Activated CD4-positive, alpha-beta T cell treated with anti-CD3 and anti-CD28 coated beads, Interleukin-2, amount 50 U/mL, for 4 hours (primary cell): ENCODE data around the gene CCDC13.
A peak's percentile ranks its signal among the peaks of the same experiment; 100 is the strongest.
"Not testable (repeated sequence)": the region's sequence is repeated elsewhere in the genome, so short reads cannot be mapped to it uniquely, and the experiment has no call there.

Source experiments
- DNase-seq, 2 experiments: peaks; one replicate each; pipeline ENCODE4 v3.0.0-alpha.2; 2020

The CCDC13 gene, protein sequence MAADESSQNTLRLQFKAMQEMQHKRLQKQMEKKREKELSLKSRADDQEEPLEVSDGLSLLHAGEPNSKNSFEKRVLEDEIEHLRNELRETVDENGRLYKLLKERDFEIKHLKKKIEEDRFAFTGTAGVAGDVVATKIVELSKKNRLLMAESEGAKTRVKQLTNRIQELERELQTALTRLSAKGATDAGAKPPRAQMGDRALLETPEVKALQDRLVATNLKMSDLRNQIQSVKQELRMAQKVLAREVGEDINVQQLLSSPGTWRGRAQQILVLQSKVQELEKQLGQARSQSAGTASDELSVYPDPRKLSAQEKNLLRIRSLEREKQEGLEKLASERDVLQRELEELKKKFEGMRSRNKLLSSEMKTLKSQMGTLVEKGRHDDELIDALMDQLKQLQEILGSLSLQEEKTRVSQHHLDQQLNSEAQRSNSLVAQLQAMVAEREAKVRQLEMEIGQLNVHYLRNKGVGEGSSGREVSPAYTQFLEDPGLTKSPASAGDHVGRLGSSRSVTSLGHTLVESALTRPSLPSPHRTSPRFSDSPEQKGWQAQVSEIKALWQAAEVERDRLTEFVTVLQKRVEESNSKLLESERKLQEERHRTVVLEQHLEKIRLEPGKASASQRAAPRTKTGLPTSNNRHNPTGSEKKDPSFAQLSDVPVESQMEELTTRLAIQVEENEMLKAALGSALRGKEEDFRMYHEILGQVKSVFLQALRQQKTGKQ

DNA sequence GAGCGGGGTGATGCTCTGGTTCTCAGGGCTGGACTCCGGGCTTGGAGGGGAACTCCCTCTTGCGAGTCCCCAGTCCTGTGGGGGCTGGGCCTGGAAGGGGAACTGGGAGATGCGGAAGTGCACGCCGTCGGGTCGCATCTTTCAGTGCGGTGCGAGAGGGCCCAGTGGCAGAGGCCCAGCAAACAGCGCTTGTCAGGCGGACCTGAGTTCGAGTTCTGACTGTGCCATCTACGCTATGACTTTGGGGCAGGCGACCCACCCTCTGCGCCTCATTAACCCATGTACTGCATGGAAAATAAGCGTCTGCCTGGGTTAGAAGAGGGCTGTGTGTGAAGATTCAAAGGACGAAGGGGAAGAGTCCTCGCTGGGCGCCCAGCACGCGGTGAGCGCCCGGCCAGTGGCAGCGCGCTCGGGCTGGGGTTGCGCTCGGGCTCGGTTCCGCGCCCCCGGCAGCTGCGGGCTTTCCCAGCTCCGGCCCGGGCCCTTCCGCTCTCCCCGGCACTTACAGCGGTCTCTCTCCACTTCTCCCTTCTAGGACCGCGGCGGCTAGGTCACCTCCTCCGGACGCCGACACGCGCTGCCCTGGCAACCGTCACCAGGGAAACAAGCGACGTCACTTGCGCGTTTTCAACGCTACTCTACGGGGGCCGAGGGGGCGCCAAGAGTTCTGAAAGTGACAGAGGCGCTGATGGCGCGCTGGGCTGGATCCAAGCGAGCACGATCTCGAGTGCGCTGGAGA lies at the start of gene CCDC13:
TSS of gene CCDC13 (minus strand) at position 584 of the 739 bp plus-strand sequence. CDS start 14,908 bp downstream, outside the sequence.
- DNase-seq = peak; percentile 79 to 81

DNA sequence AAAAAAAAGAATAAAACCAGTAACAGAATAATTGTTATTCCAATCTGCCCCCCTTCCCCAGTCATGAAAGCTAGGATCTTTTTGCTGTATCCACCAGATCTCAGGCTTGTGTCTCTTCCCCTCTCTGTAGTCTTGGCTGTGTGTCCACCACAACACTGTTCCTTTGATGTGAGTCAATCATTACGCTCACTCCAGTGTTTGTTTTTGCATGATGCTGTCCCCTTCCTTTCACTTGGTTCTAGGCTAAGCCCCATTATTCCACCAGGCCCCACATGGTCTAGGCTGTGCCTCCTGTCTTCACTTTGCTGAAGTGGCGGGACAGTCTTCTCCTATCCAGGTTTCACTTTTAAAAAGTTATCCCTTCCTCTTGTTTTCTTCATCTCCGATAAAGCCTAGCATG lies 49.8 kb upstream of the CCDC13 start:
- DNase-seq = no peak

DNA sequence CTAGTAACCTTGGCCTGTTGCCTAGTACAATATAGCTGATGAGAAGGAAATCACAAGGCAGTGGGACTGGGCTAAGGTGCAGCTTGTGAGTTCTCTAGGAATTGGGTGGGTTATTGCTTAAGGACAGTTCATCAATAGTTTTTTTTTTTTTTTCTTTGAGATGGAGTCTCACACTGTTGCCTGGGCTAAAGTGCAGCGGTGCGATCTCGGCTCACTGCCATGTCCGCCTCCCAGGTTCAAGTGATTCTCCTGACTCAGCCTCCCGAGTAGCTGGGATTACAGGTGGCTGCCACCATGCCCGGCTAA lies 47.6 kb upstream of the CCDC13 start:
- DNase-seq = no peak

DNA sequence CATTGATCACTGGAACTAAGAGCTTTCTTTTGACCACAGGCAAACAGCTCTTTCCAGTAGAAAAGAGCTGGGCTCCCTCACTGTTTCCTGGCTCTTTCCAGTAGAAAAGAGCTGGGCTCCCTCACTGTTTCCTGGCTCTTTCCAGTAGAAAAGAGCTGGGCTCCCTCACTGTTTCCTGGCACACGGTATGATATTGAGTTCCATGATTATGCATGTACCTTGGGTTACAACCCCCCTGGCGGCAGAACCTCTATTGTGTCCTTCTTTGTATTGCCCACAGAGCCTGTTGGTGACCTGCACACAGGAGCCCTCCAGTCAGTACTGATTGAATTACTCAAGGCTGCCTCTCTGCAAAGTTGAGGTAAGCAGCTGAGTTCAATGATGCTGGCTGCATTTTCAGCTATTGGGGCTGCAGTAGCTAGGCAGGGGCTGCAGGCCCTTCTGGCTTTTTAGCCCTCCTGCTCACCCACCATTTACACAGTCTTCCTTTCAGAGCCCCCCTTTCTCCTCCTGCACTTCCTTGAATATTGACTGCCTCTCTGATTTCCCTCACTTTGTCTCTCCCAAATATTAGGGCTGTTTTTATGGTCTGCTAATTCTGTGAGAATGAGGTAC lies 46.4 kb upstream of the CCDC13 start:
- DNase-seq = no peak

DNA sequence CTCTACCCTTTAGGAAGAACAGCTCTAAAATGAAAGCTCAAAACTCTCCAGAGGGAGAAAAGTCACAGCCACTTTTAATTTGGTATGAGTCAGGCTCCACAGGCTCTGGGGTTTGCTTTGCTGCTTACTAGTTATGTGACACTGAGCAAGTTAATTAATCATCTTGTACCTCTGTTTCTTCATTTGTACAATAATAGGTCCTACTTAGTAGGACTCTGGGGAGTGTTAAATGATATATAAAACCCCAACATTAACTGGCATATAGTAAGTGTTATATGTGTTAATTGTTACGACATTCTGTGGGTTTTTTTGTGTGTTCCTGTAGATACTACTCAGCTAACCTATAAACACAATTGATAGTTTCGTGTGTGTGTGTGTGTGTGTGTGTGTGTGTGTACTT lies 42.8 kb upstream of the CCDC13 start:
- DNase-seq = no peak

DNA sequence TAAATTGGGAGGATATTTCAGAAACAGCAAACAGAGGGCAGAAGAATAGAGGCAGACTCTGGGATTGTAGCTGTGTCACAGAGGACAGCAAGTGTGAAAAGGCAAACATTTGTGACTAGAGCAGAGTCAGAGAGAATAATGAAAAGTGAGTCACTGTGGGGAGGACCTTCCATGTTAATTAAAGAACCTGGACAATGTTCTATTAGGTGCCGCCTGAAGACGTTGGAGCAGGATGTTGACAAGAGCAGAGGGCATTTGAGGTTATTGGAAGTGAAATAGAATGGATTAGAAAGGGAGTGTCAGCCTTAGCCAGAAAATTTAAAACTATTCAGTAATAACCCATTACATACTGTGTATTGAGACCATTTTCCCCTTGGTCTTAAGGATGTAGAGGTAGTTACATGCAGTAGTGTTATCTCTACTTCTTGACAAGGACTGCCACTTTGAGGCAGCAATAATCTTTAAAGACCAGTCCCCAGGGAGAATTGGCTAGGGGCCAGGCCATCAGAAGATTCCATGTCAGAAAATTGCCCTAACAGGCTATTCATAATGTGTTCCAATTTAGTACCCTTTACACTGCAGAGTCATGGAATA lies 42.0 kb upstream of the CCDC13 start:
- no peak for DNase-seq

DNA sequence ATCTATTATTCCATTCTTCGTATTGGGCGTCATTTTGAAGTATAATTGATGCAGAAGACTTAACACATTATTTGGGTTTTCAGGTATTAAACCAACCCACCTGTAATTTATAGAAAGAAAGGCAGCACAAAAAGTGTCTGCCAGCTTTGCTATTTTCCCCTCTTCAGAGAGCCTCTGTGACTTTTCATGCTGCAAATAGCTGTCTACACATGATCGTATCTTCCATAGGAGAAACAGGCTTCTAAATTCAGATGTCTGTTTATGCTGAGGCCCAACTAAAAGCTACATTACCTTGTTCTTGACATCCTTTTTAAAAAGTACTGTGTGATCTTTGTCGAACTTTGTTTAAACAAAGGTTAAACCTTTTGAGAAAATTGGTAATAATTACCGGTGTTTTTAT lies 41.2 kb upstream of the CCDC13 start:
- no peak for DNase-seq

DNA sequence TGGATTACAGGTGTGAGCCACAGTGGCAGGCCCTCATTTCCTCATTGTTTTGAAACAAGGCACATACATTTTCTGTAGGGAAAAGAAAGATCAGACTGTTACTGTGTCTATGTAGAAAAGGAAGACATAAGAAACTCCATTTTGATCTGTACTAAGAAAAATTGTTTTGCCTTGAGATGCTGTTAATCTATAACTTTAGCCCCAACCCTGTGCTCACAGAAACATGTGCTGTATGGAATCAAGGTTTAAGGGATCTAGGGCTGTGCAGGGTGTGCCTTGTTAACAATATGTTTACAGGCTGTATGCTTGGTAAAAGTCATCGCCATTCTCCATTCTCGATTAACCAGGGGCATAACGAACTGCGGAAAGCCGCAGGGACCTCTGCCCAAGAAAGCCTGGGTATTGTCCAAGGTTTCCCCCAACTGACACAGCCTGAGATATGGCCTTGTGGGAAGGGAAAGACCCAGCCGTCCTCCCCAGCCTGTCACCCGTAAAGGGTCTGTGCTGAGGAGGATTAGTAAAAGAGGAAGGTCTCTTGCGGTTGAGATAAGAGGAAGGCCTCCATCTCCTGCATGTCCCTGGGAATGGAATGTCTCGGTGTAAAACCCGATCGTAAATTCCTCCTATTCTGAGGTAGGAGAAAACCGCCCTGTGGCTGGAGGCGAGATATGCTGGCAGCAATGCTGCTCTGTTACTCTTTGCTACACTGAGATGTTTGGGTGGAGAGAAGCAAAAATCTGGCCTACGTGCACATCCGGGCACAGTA lies 38.2 kb upstream of the CCDC13 start:
- not testable (repeated sequence) for DNase-seq

DNA sequence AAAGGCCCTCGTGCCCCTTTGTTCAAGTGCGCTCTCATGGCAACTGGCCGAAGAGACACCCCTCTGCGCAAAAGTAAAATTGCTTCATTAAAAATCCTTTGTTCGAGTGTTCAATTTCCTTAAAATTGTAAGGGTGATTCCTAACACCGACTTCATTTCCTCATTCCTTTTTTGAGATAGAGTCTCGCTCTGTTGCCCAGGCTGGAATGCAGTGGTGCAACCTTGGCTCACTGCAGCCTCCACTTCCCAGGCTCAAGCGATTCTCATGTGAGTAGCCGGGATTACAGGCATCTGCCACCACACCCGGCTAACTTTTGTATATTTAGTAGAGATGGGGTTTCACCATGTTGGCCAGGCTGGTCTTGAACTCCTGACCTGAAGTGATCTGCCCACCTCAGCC lies 37.7 kb upstream of the CCDC13 start:
- not testable (repeated sequence) for DNase-seq

DNA sequence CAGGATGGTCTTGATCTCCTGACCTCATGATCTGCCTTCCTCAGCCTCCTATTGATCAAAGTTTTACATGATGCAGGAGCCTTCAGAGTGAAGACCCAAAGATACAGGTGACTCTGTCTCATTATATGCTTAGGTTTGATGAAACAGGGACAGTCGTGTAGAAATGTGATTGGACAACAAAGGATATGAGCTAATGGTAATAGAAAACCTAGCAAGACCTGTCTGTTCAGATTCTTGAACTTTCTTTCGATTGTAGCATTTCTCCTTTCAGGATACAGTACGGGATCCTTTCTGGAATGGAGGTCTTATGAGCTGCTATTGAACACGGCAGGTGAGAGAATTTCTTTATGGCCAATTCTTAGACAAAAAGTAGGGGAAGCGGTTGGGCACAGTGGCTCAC lies 36.1 kb upstream of the CCDC13 start, which contains the start of gene ACKR2:
TSS of gene ACKR2 (plus strand) at position 244 of the 400 bp plus-strand sequence. CDS start 55,058 bp downstream, outside the sequence.
- no peak for DNase-seq

DNA sequence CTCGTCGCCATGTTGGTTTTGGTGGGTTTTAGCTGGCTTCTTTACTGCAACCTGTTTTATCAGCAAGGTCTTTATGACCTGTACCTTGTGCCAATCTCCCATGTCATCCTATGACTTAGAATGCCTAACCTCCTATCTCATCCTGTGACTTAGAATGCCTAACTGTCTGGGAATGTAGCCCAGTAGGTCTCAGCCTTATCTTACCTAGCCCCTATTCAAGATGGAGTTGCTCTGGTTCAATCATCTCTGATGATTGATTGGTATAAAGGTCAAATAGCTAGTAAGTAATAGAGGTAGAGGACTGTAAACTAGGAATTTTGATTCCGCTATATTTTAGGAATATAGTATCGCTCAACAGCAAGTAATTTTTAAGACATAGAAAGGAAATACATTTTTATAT lies 34.9 kb upstream of the CCDC13 start:
- DNase-seq = no peak

DNA sequence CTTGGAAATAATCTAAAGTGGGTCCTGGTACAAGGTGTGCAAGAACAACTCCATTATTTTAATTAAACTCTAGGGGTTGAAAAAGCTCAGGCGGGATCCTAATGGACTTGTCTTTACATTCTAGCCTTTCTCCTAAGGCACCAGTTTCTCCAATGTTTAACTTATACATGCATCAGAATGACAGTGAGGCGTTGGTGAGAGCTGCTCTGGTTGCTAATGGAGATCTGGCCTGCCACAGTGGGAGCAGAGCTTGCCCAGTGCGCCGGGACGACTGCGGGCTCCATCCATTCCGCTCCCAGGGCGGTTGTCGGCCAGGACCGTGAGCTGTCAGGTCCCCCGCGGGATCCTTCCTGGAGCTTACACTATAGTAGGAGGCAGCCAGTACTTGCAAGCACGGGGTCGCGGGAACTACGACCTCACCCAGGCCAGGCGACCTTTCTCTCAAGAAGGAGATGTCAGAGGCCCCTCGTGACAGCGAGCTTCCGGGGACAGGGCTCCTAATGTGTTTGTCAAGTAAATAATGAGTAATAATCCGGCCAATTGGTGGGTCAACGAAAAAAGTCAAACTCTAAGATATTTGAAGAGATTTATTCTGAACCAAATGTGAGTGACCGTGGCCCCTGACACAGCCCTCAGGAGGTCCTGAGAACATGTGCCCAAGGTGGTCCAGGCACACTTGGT lies 32.2 kb upstream of the CCDC13 start:
- DNase-seq = no peak

DNA sequence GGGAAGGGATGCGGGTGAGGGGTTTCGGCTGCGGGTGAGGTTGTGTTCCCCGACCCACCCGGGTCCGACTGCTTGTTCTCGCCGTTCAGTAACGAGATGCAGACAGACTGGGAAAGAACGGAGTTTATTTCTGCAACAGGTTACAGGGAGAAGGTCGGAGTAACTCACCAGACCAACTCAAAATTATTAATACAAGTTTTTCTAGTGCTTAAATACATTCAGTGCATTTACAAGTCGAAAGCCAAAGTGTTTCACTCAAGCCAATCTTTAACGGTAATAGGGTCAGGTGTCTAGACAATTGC lies 31.7 kb upstream of the CCDC13 start:
- DNase-seq = no peak

DNA sequence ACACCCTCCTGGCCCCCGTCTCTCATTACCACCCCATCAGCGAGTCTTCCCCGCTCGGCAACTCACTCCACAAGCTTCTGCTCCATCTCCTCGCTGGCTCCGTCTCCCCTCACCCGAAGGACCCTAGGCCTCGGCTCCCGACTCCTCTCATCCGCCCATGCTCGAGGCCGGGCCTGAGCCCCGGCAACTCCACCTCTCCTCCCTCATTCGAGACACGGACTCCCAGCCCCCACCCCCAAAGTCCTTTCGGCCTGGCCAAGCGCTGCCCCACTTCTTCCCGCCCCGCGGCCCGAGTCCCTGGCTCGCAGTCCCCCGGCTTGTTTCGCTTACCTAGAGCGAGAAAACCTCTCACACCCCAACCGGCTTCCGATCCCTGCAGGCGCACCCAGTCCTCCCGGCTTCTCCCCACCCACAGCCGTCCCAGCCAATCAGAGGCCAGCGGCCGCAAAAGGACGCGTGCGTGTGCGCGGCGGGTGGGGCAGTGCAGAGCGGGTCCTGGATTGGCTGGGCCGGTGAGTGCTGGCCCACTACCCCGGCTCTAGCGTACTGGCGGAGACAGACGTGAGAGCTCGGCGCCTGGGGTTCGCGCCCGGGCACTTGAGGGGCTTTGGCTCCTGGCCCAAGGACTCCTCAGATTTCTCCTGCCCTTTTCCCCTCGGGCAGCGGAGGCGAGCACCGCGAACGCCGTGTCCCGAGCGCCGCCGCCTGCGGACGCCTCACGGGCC lies 31.2 kb upstream of the CCDC13 start, which contains the start of gene HIGD1A:
TSS of gene HIGD1A (minus strand) at position 385 of the 725 bp plus-strand sequence. CDS start 10,237 bp downstream, outside the sequence.
- peak; percentile 90 to 91 for DNase-seq

DNA sequence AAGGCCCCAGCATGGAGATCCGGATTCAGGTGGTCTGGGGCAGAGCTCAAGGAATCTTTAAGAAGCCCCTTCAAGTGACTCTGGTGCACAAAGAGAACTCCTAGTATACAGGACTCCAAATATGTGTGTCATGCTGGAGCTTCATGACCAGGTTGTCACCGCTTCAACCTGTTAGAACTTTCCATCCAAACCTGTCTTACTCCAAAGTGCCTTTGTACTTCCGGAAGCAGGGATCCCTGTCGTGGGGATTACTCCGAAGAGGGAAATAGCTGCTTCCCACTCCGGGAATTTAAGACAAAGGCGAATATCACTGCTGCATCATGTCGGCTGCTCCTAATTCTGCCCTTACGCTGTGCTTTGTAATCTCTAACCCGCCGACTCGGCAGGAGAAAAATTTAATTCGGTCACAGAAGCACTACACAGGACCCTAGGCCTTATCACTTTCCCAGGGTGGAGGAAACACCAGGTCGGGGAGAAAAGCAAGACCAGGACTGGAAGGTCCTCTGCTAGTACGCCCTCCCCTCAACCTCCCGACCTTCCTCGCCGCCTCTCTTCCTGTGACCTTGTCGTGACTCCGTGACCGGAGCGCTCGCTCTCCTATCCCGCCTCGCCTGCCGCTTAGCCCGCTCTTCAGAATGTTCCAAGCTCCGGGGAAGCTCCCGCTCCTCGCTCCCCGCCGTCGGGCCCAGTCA lies 30.5 kb upstream of the CCDC13 start:
- no peak for DNase-seq

DNA sequence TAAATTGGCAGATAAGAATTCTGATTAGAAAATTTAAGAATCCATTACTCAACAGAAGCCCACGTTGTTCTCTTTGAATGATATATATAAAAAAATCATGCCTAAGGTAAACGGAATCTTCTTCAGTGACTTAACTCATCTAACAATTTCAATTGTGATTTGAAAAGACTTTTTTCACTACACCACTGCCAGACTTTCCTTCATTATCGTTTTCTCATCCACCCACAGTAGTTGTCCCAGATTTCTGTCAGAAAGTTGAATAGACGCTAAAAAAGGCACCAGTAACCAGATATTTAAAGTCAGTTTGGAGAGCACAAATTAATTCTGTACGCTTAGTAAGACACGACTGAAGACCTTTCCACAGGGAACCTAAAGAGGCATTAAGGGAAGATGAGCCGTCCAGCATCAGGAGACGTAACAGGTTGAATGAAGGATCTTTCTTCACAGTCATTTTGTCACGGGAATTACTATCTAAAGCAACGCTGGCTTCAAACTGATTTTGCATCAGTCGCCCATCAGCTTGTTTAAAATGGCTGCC lies 29.9 kb upstream of the CCDC13 start:
- DNase-seq = no peak

DNA sequence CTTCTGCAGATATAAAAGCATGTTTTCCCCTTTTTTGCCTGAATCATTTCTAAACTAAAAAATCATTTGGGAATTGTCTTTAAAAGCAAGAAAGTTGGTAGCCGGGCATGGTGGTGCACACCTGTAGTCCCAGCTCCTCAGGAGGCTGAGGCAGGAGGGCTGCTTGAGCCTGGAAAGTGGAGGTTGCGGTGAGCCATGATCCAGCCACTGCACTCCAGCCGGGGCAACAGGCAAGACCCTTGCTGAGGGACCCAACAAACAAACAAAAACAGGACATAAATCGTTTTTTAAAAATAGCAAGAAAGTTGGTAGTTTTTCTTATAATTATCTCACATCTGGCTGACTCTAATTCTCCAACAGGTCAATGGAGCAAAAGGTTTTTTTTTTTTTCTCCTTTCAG lies 28.7 kb upstream of the CCDC13 start:
- DNase-seq = no peak

DNA sequence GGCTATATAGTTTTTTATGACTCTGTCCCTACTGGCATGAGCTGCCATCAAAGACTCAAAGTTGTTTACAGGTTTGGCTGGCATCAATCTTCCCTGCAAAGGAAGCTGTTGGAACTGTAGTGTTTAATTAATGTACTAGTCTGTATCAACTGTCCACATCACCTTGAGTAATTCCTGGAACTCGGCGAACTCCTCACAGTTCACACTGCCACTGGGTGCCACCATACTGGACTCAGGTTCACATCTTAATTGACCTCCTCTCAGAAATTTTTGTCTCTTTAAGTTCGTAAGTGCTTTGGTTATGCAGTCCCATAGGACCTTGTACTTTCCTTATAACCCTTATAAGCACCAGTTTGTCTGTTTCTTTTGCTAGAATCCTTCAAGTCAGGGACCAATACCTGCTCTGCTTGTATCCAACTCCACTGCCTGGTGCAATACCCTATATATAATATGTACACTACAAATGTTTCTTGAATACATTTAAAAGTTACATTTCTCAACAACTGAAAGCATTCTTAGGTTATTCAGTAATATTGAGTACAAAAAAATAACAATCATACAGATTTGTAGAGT lies 28.1 kb upstream of the CCDC13 start:
- DNase-seq = no peak

DNA sequence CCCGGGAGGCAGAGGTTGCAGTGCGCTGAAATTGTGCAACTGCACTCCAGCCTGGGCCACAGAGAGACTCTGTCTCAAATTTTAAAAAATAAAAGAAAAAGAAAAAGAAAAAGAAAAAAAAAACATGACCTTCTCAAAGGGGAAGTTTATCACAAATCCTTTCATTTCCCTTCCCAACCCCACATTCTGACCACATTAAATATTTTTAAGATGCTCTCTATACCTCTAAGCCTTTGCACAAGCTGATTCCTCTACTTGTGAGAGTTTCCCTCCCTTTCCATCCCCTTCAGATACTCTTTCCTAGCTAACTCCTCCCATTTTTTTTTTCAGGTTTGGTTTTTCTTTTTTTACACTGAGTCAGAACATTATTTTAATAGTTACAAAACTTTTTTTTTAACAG lies 27.2 kb upstream of the CCDC13 start:
- DNase-seq = no peak
